Activated T-helper 17 cell treated with anti-CD3 and anti-CD28 coated beads, Interleukin-2, amount 50 U/mL, for 72 hours (primary cell): Measurements from ENCODE around the gene POU5F2. TPM values are rescaled to one million over a fixed set of nuclear protein-coding genes. Genes with fewer than 3 reads are reported as not detected.
A peak's percentile ranks its signal among the peaks of the same experiment; 100 is the strongest.

Source experiments
- ATAC-seq: fragments of 150-1000 bp; cut with Tn5 transposase; replicated peaks from 2 replicates; pipeline ENCODE4 v1.10.0; 2021; ENCODE audit warnings: mild to moderate bottlenecking, moderate library complexity
- H3K27ac Mint-ChIP-seq: one replicate; pipeline ENCODE4 v1.8.0; 2022; ENCODE audit warnings: mixed read lengths
- H3K27me3 Mint-ChIP-seq: one replicate; pipeline ENCODE4 v1.8.0; 2022; ENCODE audit warnings: mixed read lengths
- H3K36me3 Mint-ChIP-seq: one replicate; pipeline ENCODE4 v1.8.0; 2022; ENCODE audit warnings: low read depth, mild to moderate bottlenecking, mixed read lengths
- H3K4me1 Mint-ChIP-seq: one replicate; pipeline ENCODE4 v1.8.0; 2022; ENCODE audit warnings: mixed read lengths
- H3K4me3 Mint-ChIP-seq: one replicate; pipeline ENCODE4 v1.8.0; 2022; ENCODE audit warnings: mild to moderate bottlenecking, mixed read lengths
- H3K9me3 Mint-ChIP-seq: one replicate; pipeline ENCODE4 v1.8.0; 2022; ENCODE audit warnings: mixed read lengths
- total RNA-seq, 2 donors: library from RNA; stranded (reverse); gene quantifications; one replicate each; pipeline ENCODE4 v1.2.3, GENCODE V29; 2022

POU5F2 gene, protein sequence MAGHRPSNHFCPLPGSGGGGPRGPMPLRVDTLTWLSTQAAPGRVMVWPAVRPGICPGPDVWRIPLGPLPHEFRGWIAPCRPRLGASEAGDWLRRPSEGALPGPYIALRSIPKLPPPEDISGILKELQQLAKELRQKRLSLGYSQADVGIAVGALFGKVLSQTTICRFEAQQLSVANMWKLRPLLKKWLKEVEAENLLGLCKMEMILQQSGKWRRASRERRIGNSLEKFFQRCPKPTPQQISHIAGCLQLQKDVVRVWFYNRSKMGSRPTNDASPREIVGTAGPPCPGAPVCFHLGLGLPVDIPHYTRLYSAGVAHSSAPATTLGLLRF
- total RNA-seq, result 1 to 10 TPM; 1.5 to 2.1 TPM

DNA sequence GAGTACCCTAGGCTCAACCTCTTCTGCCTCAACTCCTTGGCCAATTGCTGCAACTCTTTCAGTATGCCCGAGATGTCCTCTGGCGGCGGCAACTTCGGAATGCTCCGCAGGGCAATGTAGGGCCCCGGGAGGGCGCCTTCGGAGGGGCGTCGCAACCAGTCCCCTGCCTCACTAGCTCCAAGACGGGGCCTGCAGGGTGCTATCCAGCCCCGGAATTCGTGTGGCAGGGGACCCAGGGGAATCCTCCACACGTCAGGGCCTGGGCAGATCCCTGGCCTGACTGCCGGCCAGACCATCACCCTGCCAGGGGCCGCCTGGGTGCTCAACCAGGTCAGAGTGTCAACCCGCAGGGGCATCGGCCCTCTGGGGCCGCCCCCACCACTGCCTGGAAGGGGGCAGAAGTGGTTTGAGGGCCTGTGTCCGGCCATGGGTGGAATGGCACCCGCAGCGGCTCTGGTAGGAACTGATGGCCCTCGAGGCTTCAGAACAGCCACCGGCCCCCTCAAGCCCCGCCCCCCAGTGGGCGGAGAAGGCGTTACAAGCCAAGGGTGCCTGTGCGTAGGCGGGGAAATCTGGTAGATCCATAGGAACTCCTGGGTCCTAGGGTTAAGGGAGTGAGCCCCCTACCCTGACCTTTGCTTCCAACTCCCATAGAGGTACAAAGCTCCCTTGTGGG is at the start of gene POU5F2:
POU5F2 (minus strand) TSS at position 465 of the 676 bp plus-strand sequence; CDS start at position 428, 37 bp downstream.
- H3K27me3 Mint-ChIP-seq, result no peaks in the 10 kb centered on the region
- no peak within 1 kb of the TSS for H3K4me3 Mint-ChIP-seq
- no peak for ATAC-seq
- peaks cover 44% of the 10 kb centered on the region for H3K36me3 Mint-ChIP-seq
- no peak within 1 kb of the TSS for H3K27ac Mint-ChIP-seq
- no peaks in the 10 kb centered on the region for H3K4me1 Mint-ChIP-seq
- H3K9me3 Mint-ChIP-seq, result no peaks in the 10 kb centered on the region

DNA sequence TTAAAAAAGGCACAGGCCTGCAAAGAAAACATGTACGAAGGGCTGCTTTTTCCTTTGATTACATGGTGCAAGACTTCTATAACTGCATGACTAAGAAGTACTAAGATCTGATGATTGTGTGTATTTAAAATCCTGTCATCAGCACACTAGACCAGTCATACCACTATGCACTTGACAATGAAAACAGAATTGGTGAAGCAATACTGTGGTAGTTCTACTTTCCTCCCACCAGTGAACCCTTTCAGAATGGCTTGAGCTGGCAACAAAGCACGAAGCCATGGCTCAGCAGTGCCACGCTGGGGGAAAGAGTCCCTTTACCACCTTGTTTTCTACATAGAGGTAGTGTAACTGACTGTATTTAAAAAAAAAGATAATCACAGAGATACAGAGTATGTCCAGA is 49.0 kb upstream of the POU5F2 start:
- H3K4me1 Mint-ChIP-seq, result peaks cover 1% of the 10 kb centered on the region
- no peak overlapping the region for H3K4me3 Mint-ChIP-seq
- no peak for ATAC-seq
- H3K27me3 Mint-ChIP-seq, result no peaks in the 10 kb centered on the region
- peaks cover 13% of the 10 kb centered on the region for H3K36me3 Mint-ChIP-seq
- H3K9me3 Mint-ChIP-seq, result no peaks in the 10 kb centered on the region
- H3K27ac Mint-ChIP-seq, result no peak overlapping the region

DNA sequence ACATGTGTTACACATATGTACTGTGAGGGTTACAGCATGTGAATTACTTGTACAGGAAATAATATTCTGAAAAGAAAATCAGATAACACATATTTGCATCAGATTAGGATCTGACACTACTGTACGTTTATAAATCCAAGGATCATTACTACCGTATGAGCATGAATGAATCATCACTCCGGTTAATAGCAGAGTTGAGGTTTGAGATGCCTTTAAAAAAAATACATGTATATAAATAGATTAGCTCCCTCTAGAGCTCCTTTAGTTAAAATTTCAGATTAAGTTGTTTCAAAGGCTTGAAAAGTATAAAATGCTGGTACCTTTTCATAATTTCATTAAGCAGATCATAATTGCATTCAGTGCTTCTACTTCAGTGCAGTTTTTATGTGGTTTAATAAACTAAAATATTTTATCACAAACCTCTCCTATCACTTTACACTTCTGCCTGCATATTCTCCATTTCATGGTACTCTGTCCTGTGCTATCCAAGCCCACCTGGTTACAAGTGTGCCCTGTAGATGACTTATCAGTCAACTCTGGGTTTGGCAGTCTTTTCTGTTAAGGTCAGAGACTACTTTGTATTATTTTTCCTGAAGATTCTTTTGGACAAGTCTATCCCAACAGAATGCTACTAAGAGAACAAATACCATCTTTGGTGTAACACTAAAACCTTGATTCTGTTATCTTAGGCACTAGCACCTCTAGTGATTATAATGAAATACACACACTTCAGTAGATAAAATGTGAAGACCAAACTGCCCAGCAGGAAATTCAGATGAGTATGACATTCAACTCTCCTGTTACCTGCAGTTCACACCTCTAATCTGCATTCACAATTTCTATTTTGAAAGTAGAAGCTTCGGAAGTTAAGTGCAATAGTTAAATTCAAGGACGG is 48.0 kb upstream of the POU5F2 start:
- Mint-ChIP-seq H3K9me3 (no peaks in the 10 kb centered on the region), H3K27ac (no peak overlapping the region), H3K27me3 (no peaks in the 10 kb centered on the region)

DNA sequence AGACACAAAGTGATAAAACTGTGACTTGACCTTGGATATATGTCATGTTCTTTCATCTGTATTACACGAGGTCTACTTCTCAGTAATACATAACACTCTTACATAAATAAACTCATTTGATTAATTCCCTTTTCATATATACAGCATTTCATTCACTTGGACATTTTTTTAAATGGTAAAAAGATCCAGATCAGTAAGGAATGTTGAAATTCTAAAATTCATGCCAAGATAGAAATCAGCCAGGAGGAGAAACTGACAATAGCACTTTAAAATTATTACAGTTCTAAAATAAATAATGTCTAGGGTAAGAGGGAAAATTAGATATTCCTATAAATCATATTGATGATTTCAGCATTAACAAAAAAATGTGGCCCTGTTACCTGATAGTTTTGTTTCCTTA is 46.2 kb upstream of the POU5F2 start:
- H3K27ac Mint-ChIP-seq, result no peak overlapping the region
- H3K36me3 Mint-ChIP-seq, result peaks cover 8% of the 10 kb centered on the region
- H3K27me3 Mint-ChIP-seq, result no peaks in the 10 kb centered on the region
- no peaks in the 10 kb centered on the region for H3K9me3 Mint-ChIP-seq
- H3K4me1 Mint-ChIP-seq, result no peaks in the 10 kb centered on the region
- ATAC-seq, result no peak
- no peak overlapping the region for H3K4me3 Mint-ChIP-seq

More for the DNA sequence above, 48.0 kb upstream of the POU5F2 start:
- H3K36me3 Mint-ChIP-seq, result peaks cover 3% of the 10 kb centered on the region
- ATAC-seq, result no peak
- H3K4me3 Mint-ChIP-seq, result no peak overlapping the region
- H3K4me1 Mint-ChIP-seq, result no peaks in the 10 kb centered on the region

DNA sequence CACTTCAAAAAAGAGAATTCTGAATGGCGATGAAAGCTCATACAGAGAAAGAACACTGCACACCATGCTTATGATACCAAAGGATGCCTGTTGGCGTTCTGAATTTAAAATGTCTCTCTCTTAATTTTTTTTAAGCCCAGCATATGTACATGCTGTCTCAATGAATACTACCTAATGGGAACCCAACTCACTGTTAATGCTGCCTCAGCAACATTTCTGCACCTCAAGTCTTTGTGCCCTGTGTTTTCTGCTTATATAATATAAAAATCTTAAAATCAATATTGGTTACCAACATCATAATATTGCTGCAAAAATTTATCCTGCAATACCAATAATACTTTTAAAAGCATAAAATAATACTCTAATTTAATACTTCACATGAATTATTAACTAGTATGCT is 44.1 kb upstream of the POU5F2 start:
- Mint-ChIP-seq H3K27ac (no peak overlapping the region), H3K9me3 (no peaks in the 10 kb centered on the region), H3K36me3 (peaks cover 25% of the 10 kb centered on the region), H3K4me3 (no peak overlapping the region), H3K4me1 (no peaks in the 10 kb centered on the region), H3K27me3 (no peaks in the 10 kb centered on the region)
- no peak for ATAC-seq

DNA sequence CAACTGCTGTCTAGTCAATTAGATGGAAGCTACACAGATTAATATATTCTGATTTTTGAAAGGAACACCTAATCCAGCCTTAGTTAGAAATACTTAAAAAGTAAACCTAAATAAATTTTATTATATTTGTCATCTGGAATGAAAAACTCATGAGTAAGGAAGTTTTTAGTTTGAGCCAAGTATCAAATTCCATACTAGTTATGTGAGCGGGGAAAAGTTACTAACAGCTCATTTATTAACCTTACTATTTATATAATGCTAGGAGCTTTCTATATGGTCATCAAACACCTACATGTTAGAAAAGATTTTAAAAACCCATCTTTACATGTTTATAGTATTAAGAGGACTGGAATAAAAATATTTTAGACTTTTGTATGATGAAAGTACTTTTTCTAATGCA is 41.6 kb upstream of the POU5F2 start:
- ATAC-seq, result no peak
- no peak overlapping the region for H3K27ac Mint-ChIP-seq
- no peaks in the 10 kb centered on the region for H3K9me3 Mint-ChIP-seq
- H3K4me1 Mint-ChIP-seq, result no peaks in the 10 kb centered on the region
- H3K36me3 Mint-ChIP-seq, result peaks cover 25% of the 10 kb centered on the region
- no peak overlapping the region for H3K4me3 Mint-ChIP-seq
- no peaks in the 10 kb centered on the region for H3K27me3 Mint-ChIP-seq

DNA sequence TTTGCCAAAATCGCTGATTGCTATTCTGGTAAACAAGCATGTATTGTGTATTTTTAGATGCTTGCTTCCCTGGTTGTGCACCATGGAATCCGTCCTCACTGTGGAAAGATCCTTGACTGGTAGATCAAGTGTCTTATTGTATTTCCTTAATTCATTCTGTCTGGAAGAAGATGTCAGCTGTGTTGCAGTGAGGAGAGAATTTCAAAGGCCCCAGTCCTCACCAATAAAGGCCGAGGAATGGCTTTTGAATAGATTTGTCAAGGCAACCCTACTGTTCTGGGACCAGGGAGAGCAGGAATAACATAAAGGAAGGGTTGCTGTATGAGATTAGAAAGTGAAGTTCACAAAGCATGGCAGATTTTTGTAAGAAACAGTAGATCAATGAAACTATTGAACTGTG is 36.2 kb upstream of the POU5F2 start:
- Mint-ChIP-seq H3K9me3 (no peaks in the 10 kb centered on the region), H3K27ac (no peak overlapping the region), H3K27me3 (no peaks in the 10 kb centered on the region), H3K4me1 (no peaks in the 10 kb centered on the region), H3K4me3 (no peak overlapping the region), H3K36me3 (peaks cover 54% of the 10 kb centered on the region)
- no peak for ATAC-seq

DNA sequence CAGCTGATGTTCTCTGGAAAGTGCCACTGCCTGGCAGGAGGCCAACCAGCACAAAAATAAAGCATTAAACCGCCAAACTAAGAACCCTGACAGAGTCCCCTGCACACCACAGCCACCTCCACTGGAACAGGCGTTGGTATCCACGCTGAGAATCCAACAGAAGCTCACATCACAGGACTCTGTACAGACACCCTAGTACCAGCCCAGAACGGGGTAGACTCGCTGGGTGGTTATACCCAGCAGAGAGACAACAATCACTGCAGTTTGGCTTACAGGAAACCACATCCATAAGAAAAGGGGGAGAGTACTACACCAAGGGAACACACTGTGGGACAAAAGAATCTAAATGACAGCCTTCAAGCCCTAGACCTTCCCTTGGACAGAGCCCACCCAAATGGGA is 15.0 kb upstream of the POU5F2 start:
- H3K27ac Mint-ChIP-seq, result no peak overlapping the region
- H3K4me3 Mint-ChIP-seq, result no peak overlapping the region
- H3K27me3 Mint-ChIP-seq, result no peaks in the 10 kb centered on the region
- H3K4me1 Mint-ChIP-seq, result peaks cover 7% of the 10 kb centered on the region
- peaks cover 45% of the 10 kb centered on the region for H3K36me3 Mint-ChIP-seq
- ATAC-seq, result no peak
- peaks cover 13% of the 10 kb centered on the region for H3K9me3 Mint-ChIP-seq

DNA sequence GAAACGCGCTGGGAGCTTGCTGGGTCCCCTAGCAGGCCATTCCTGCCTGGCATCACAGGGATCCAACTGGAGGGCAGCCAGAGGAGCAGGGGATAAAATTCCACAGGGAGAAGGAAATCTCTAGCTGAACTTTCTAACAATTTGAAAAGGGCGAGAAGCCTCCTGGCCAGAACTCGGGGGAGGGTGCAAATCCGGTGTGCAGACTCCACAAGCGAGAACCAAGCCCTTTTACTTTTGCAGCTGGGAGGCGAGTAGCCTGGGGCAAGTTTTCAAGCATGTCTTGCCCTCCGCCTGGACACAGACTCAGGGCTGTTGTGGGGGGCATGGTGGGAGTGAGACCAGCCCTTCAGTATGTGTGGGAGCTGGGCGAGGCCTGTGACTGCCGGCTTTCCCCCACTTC is 14.3 kb upstream of the POU5F2 start:
- H3K36me3 Mint-ChIP-seq, result peaks cover 40% of the 10 kb centered on the region
- H3K9me3 Mint-ChIP-seq, result peaks cover 13% of the 10 kb centered on the region
- H3K27ac Mint-ChIP-seq, result no peak overlapping the region
- ATAC-seq, result no peak
- no peaks in the 10 kb centered on the region for H3K27me3 Mint-ChIP-seq
- H3K4me3 Mint-ChIP-seq, result no peak overlapping the region
- peaks cover 7% of the 10 kb centered on the region for H3K4me1 Mint-ChIP-seq

DNA sequence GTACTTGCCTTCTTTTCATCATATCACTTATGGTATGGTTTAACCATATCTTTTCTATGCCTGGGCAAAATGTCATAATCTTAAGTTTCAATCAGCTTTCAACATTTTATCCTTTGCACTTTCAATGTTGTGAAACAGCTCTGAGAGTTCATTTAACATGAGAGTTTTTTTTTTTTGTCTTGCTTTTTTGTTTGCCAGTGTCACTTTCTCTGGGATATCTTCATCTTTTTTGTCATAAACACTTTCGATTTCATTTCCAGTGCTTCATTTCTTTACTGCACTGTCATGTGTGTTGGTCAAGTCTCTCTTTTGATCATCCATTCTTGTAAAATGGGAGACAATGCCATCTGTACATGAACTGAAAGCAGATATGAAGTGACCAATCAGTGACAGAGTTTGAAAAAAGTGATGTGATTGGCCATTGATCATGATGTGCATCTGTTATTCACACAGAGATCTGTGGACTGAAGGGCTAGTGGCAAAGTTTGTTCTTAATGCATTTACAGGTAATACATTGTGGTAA is 7.5 kb upstream of the POU5F2 start:
- Mint-ChIP-seq H3K9me3 (no peaks in the 10 kb centered on the region), H3K27ac (no peak overlapping the region), H3K36me3 (peaks cover 6% of the 10 kb centered on the region), H3K27me3 (no peaks in the 10 kb centered on the region), H3K4me3 (no peak overlapping the region), H3K4me1 (no peaks in the 10 kb centered on the region)
- peak; percentile 40 for ATAC-seq

DNA sequence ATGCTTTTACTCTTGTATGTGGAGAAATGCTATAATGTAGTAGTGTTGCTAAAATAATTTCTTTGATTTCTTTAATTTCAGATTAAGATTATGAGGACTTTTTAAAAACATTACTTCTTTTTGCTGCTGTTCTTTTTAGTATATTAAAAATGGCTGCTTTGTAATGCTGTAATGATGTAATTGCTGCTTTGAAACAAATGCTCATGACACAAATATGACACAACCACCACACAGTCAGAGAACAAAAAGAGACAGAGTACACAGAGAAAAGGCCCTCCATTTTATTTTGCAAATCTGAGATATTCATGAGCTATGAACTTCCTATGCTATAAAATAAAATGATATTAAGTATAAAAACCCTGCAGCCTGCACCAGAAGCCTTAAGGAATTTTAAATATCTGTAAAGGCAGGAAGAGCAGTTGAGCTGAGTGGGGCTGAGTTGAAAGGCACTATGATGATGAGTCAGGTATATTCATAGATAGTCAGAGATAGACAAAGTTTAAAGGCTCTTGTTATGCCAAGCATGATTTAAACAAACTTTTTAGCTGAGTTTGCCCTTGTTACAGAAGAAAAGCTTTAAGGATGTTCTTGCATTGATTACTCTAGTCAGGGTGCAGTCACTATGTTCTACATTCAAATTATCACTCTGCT is 5.1 kb upstream of the POU5F2 start:
- no peak for ATAC-seq
- no peaks in the 10 kb centered on the region for H3K4me1 Mint-ChIP-seq
- no peak overlapping the region for H3K27ac Mint-ChIP-seq
- peaks cover 17% of the 10 kb centered on the region for H3K36me3 Mint-ChIP-seq
- H3K9me3 Mint-ChIP-seq, result no peaks in the 10 kb centered on the region
- H3K27me3 Mint-ChIP-seq, result no peaks in the 10 kb centered on the region
- H3K4me3 Mint-ChIP-seq, result no peak overlapping the region

DNA sequence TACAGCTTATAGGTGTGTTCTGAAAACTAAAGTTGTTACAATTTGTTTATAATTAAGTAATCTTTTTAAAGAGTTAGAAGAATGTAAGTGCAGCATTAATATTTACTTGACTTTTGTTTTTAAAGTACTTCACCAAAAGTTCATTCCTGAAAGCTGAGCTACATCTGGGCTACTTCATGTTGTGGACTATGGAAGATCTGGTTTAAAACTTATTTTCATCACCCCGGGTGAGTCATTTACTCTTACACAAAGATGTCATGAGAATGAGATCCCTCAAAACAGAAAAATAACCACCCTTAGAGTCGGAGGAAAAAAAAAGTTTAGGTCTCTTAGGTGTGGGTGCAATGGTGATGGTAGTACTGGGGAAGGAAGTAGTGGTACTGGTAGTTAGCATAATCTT is 5.1 kb downstream of the POU5F2 start:
- Mint-ChIP-seq H3K36me3 (peaks cover 32% of the 10 kb centered on the region), H3K9me3 (no peaks in the 10 kb centered on the region), H3K4me1 (no peaks in the 10 kb centered on the region), H3K4me3 (no peak overlapping the region), H3K27ac (no peak overlapping the region), H3K27me3 (no peaks in the 10 kb centered on the region)
- ATAC-seq, result no peak

DNA sequence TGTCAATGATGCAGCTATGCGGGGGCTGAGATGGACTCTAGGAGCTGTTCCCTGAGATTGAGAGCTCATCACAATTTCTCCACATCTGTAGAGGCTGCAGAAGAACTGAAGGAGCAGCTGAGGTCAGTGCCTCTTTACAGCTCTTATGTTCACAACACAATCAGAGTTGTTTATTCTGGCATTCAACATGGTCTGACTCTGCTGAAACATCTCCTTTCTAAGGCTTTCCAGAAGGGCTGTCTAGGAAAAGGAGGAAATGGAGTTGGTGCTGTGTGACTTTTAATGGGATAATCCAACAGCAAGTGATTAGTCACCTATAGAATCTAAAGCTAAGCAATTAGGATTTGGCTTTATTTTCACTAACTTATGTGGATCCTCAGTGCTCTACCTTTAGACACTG is 6.0 kb downstream of the POU5F2 start:
- Mint-ChIP-seq H3K4me3 (no peak overlapping the region), H3K27me3 (no peaks in the 10 kb centered on the region), H3K36me3 (peaks cover 27% of the 10 kb centered on the region), H3K27ac (no peak overlapping the region), H3K9me3 (no peaks in the 10 kb centered on the region), H3K4me1 (no peaks in the 10 kb centered on the region)
- no peak for ATAC-seq

DNA sequence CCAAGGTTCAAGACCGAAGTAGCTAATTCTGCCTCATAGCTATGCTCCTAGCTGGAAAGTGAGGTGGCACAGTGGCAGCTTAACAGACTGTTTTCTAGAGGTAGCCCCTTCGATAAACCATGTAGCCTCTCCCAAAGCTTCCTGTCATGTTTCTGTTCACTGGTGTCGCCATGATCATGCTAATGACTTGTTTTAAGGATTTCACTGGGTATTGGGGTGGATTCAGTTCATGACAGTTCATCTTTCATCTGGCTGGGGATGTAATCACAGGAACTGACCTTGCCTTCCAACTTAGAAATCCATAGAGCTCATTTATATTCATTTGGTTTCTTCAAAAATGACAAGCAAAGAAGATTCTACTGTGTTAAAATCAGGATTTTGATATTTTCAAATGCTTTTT is 9.4 kb downstream of the POU5F2 start:
- Mint-ChIP-seq H3K27me3 (no peaks in the 10 kb centered on the region), H3K36me3 (peaks cover 2% of the 10 kb centered on the region), H3K27ac (no peak overlapping the region), H3K4me3 (no peak overlapping the region), H3K4me1 (no peaks in the 10 kb centered on the region), H3K9me3 (no peaks in the 10 kb centered on the region)
- no peak for ATAC-seq
